HG03175 (cell line): Measurements from ENCODE around the gene WDR54.
"Not testable (repeated sequence)": the region's sequence is repeated elsewhere in the genome, so short reads cannot be mapped to it uniquely, and the experiment has no call there.

Experiments
- ATAC-seq: cut with Tn5 transposase; IDR thresholded peaks from one replicate; pipeline ENCODE4 v1.9.1; 2021; ENCODE audit warnings: mild to moderate bottlenecking, moderate library complexity; ENCODE audit not compliant: unreplicated experiment

WDR54 gene

GRCh38 chr2:74401891-74402290 lies 19.6 kb upstream of the WDR54 start:
- no peak for ATAC-seq

- peak; percentile 86 for ATAC-seq
These were observed 15.5 kb upstream of the WDR54 start for GRCh38 chr2:74406035-74406434.

GRCh38 chr2:74407682-74408081 lies 13.8 kb upstream of the WDR54 start:
- no peak for ATAC-seq

GRCh38 chr2:74413001-74413698 lies 8.4 kb upstream of the WDR54 start:
- ATAC-seq, result no peak

- ATAC-seq, result no peak
These were observed 7.1 kb upstream of the WDR54 start for GRCh38 chr2:74414441-74414840.

- ATAC-seq, result peak; percentile 35
These were observed 6.4 kb upstream of the WDR54 start for GRCh38 chr2:74414881-74415761.

GRCh38 chr2:74415762-74416395 lies 5.7 kb upstream of the WDR54 start:
- no peak for ATAC-seq

GRCh38 chr2:74416778-74417177 lies 4.8 kb upstream of the WDR54 start:
- no peak for ATAC-seq

GRCh38 chr2:74417197-74417596 lies 4.3 kb upstream of the WDR54 start:
- ATAC-seq, result no peak

- ATAC-seq, result no peak
These were observed 3.8 kb upstream of the WDR54 start for GRCh38 chr2:74417763-74418162.

- ATAC-seq, result no peak
These were observed 3.2 kb upstream of the WDR54 start for GRCh38 chr2:74418312-74418711.

GRCh38 chr2:74419345-74419744 lies 2.2 kb upstream of the WDR54 start:
- ATAC-seq, result no peak

- no peak for ATAC-seq
These were observed 1.5 kb upstream of the WDR54 start for GRCh38 chr2:74420006-74420405.

GRCh38 chr2:74420443-74421103 lies 957 bp upstream of the WDR54 start:
- ATAC-seq, result not testable (repeated sequence)

- no peak for ATAC-seq
These were observed 1.9 kb downstream of the WDR54 start for GRCh38 chr2:74423231-74424095.

- ATAC-seq, result no peak
These were observed 2.8 kb downstream of the WDR54 start for GRCh38 chr2:74424139-74424992.

- no peak for ATAC-seq
These were observed 3.5 kb downstream of the WDR54 start for GRCh38 chr2:74424995-74425406.

- ATAC-seq, result no peak
These were observed 4.0 kb downstream of the WDR54 start for GRCh38 chr2:74425523-74425922.

GRCh38 chr2:74426181-74426758 lies 4.7 kb downstream of the WDR54 start:
- ATAC-seq, result no peak
